ENCODE data around the gene MPRIP. TPM values are rescaled to one million over a fixed set of nuclear protein-coding genes. Genes with fewer than 3 reads are reported as not detected.
"Not testable (repeated sequence)": the region's sequence is repeated elsewhere in the genome, so short reads cannot be mapped to it uniquely, and the experiment has no call there.

Gene MPRIP
- total and polyA plus RNA-seq, 4 donors: 87.7 to 186 (median 162) TPM

DNA sequence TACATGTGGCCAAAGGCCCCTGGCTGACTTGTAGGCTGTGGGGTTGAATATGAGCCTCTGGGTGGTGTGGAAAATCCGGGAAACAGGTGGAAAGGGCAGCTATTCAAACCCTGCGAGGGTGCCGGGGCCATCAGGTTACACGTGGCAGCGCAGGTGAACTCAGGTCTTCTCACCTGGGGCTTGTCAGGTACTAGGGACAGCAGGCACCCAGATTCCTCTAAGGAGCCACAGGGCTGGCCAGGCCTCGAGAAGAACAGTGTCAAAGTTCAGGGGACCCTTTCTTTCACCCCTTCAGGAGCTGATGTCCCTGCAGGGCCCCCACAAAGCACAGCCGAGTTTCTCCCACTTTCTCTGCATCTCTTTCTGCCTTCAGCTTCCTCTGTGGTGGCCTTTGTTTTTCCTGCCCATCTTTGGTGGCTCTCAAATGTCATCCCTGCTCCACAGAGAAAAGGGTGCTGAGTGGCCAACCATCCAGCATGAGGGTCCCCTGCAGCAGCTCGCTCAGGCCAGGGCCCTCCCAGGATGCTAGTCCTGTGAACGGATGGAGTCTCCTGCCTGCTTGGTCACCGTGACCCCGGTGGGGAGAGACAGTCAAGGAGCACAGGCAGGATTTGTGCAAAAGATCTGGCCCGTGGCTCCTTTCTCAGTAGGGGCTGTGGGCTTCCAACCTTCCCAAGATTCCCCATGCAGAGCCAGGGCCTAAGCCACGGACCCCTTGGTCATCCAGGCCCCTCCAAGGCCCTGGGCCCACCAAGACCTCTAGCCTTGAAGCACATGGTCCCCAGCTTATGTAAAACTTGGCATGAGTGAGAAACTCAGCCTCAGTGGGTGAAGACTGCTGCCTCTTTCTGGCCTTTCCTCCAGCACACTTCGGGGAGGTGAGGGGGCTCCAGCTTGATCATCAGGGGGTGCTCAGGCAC lies 28.2 kb upstream of the MPRIP start:
- not testable (repeated sequence) for H3K36me3 ChIP-seq (ENCODE audit: control insufficient read depth, insufficient read depth, low read length); H3K4me3 ChIP-seq (ENCODE audit: low read depth, low read length); DNase-seq (ENCODE audit: low read depth in 4 of 6, low spot score in 6 of 6); H3K4me1 ChIP-seq (ENCODE audit: control insufficient read depth, insufficient read depth, low read length); H3K27ac ChIP-seq (ENCODE audit: low read depth, low read length); H3K9me3 ChIP-seq (ENCODE audit: control insufficient read depth, insufficient read depth, low read length); H3K27me3 ChIP-seq (ENCODE audit: control insufficient read depth, insufficient read depth, low read length)
- whole genome bisulfite sequencing (ENCODE audit: insufficient coverage): 82% methylated on average over 12 of the region's 14 CpGs

DNA sequence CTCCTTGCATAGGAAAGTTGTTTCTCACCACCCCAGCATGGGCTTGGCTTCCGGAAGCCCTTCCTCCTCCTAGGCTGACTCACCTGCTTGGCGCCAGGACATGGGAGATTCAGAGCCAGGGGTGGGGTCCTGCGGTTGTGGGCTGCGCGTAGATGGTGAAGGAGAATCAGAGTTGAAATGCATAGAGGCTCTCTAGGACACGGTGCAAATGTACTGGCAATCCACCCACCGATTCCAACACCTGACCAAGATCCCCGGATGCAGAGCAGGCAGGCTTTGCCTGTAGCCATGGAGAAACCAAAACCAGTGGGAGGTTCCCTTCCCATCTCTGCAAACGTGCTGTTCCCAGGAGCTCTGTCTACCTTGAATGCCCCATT lies 27.5 kb upstream of the MPRIP start:
- 92% methylated on average over 3 of the region's 9 CpGs for WGBS (ENCODE audit: insufficient coverage)
- H3K4me1 ChIP-seq (ENCODE audit: control insufficient read depth, insufficient read depth, low read length); H3K9me3 ChIP-seq (ENCODE audit: control insufficient read depth, insufficient read depth, low read length); H3K36me3 ChIP-seq (ENCODE audit: control insufficient read depth, insufficient read depth, low read length); DNase-seq (ENCODE audit: low read depth in 4 of 6, low spot score in 6 of 6); H3K27me3 ChIP-seq (ENCODE audit: control insufficient read depth, insufficient read depth, low read length); H3K27ac ChIP-seq (ENCODE audit: low read depth, low read length); H3K4me3 ChIP-seq (ENCODE audit: low read depth, low read length): not testable (repeated sequence)

DNA sequence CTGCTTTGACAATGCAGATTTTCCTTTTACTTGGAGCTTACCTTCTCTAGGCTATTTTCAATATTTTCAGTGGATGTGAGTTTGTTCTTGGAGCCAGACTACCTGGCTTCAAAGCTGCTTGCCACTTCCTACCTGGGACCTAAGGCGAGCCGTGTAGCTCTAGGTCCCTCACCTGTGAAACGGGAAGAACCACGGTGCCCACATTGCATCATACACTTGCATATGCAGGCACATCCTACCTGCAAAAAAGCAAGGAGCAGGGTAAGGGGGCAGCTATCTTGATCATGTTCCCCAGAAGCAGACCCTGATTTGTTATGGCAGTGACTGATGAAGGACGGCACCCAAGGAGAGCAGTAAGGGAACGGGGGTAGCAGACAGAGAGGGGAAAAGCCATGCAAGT lies 27.0 kb upstream of the MPRIP start:
- Histone ChIP-seq H3K9me3 (ENCODE audit: control insufficient read depth, insufficient read depth, low read length) (no peaks in the 10 kb centered on the region), H3K4me3 (ENCODE audit: low read depth, low read length) (no peak overlapping the region), H3K4me1 (ENCODE audit: control insufficient read depth, insufficient read depth, low read length) (no peaks in the 10 kb centered on the region), H3K27me3 (ENCODE audit: control insufficient read depth, insufficient read depth, low read length) (no peaks in the 10 kb centered on the region), H3K36me3 (ENCODE audit: control insufficient read depth, insufficient read depth, low read length) (no peaks in the 10 kb centered on the region), H3K27ac (ENCODE audit: low read depth, low read length) (no peak overlapping the region)
- 83% methylated on average over 6 of the region's 6 CpGs for WGBS (ENCODE audit: insufficient coverage)
- no peak for DNase-seq (ENCODE audit: low read depth in 4 of 6, low spot score in 6 of 6)

DNA sequence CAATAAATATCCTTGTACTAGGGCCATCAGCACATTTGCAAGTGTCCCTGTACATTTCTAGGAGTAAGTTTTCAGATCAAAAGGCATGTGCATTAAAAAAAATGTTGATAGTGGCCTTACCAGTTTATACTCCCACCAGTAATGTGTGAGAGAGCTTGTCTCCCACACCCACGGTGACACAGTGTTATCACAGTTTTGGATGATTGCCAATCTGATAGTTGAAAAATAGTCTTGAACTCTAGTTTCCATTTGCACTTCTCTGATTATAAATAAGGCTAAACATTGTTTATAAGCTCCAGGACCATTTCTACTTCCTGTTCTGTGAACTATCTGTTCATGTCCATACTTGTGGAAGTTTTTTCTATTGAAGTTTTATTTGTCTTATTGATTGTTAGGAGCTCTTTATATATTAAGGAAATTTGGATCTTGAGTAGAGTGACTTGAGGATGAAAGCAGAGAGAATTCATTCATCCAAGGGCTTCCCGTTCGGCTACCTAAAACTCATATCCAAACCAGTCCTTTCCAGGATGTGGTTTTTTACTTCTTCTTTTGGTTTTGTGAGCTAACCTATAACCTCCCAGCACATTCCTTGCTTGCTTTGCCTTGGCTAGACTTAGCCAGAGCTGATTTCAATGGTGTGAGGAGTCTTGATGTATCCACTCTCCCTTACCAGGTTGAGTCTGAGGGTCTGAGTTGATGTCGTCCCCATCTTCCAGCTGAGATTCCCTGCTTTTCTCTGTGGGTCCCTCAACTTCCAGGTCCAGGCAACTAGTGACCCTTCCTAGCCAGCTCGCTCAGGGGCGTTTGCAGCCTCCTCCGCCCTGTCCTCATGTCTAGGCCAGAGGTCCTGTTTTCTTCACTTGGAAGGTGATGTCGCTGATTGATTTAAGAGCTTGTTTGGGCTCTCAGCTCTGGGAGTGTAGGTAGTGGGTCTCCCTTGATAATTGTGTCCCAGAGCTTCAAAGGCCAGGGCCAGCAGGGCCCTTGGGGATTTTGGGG lies 25.8 kb upstream of the MPRIP start:
- WGBS (ENCODE audit: insufficient coverage): 100% methylated on average over 5 of the region's 8 CpGs
- not testable (repeated sequence) for H3K4me3 ChIP-seq (ENCODE audit: low read depth, low read length); DNase-seq (ENCODE audit: low read depth in 4 of 6, low spot score in 6 of 6); H3K27me3 ChIP-seq (ENCODE audit: control insufficient read depth, insufficient read depth, low read length); H3K36me3 ChIP-seq (ENCODE audit: control insufficient read depth, insufficient read depth, low read length); H3K4me1 ChIP-seq (ENCODE audit: control insufficient read depth, insufficient read depth, low read length); H3K27ac ChIP-seq (ENCODE audit: low read depth, low read length); H3K9me3 ChIP-seq (ENCODE audit: control insufficient read depth, insufficient read depth, low read length)

DNA sequence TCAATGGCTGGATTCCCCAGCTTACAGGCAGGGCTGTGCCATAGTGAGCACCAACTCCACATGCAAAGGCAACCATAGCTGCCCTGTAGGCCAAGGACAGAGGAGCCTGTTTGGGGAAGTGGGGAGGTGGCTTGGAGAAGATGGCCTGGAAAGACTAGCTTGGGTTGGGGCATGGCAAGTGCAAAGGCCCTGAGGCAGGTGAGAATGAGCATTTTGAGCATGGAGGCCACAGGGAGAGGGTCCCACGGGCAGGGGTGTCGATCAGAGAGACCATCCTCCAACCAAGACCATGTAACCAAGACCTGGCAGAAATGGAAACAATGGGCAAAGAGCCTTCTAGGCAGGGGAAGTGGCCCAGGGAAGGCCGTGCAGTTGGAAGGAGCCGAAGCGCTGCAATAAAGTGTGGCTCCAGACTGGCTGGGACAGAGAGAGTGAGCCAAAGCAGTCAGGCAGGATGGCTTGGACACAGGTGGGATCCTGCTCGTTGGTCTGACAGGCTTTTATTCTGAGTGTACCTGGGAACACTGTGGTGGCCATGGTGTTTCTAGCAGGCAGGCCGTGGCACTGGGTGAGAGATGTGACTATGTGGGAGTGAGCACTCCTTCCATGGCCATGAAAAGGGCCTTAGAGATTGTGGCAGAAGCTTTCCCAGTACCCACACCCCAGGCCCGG lies 24.8 kb upstream of the MPRIP start:
- WGBS (ENCODE audit: insufficient coverage): 88% methylated on average over 7 of the region's 8 CpGs
- H3K4me1 ChIP-seq (ENCODE audit: control insufficient read depth, insufficient read depth, low read length): peaks cover 18% of the 10 kb centered on the region

GRCh38 chr17:17018021-17018441 lies 24.2 kb upstream of the MPRIP start:
- Histone ChIP-seq H3K4me1 (ENCODE audit: control insufficient read depth, insufficient read depth, low read length) (peaks cover 20% of the 10 kb centered on the region), H3K27me3 (ENCODE audit: control insufficient read depth, insufficient read depth, low read length) (no peaks in the 10 kb centered on the region), H3K9me3 (ENCODE audit: control insufficient read depth, insufficient read depth, low read length) (no peaks in the 10 kb centered on the region), H3K4me3 (ENCODE audit: low read depth, low read length) (no peak overlapping the region), H3K36me3 (ENCODE audit: control insufficient read depth, insufficient read depth, low read length) (no peaks in the 10 kb centered on the region), H3K27ac (ENCODE audit: low read depth, low read length) (no peak overlapping the region)
- no peak for DNase-seq (ENCODE audit: low read depth in 4 of 6, low spot score in 6 of 6)
- WGBS (ENCODE audit: insufficient coverage): 84% methylated on average over 11 of the region's 11 CpGs

More for the DNA sequence above, 24.8 kb upstream of the MPRIP start:
- Histone ChIP-seq H3K27me3 (ENCODE audit: control insufficient read depth, insufficient read depth, low read length) (no peaks in the 10 kb centered on the region), H3K4me3 (ENCODE audit: low read depth, low read length) (no peak overlapping the region), H3K36me3 (ENCODE audit: control insufficient read depth, insufficient read depth, low read length) (no peaks in the 10 kb centered on the region), H3K9me3 (ENCODE audit: control insufficient read depth, insufficient read depth, low read length) (no peaks in the 10 kb centered on the region), H3K27ac (ENCODE audit: low read depth, low read length) (no peak overlapping the region)
- no peak for DNase-seq (ENCODE audit: low read depth in 4 of 6, low spot score in 6 of 6)

DNA sequence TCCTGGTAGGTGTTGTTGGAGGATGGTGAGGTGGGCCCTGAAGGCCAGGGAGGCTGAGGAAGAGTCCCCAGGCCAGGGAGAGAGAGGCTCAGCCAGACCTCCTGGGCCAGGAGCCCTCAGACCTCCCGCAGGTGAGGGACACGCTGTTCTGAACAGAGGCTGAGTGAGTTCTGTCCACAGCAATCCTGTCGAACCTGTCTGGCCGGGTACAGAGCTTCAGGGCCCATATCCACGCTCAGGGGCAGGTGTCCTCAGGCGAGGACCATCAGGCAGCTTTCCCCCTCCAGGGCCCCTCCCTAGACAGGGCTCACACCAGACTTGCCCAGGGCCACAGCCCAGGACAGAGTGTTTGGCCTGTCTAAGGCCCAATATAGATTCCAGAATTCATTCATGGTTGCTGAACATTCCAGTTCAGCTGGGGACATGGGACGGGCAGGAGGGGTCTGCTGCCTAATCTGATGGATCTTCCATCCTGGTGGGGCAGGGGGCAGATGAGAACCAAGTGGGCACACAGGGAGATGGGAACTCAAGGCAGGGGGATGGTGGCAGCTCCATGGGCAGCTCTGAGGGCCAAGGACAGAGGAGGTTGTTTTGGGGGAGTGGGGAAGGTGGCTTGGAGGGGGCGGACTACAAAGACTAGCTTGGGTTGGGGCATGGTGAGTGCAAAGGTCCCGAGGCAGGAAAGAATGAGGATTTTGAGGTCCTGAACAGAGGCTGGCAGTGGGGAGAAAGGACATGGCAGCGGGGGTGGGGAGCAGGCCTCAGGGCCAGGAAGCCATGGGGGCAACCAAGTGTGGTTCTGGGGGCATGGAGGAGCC lies 23.4 kb upstream of the MPRIP start:
- no peak overlapping the region for H3K4me3 ChIP-seq (ENCODE audit: low read depth, low read length)
- H3K27me3 ChIP-seq (ENCODE audit: control insufficient read depth, insufficient read depth, low read length): no peaks in the 10 kb centered on the region
- H3K9me3 ChIP-seq (ENCODE audit: control insufficient read depth, insufficient read depth, low read length): no peaks in the 10 kb centered on the region
- 86% methylated on average over 10 of the region's 10 CpGs for WGBS (ENCODE audit: insufficient coverage)
- H3K36me3 ChIP-seq (ENCODE audit: control insufficient read depth, insufficient read depth, low read length): no peaks in the 10 kb centered on the region
- no peak overlapping the region for H3K27ac ChIP-seq (ENCODE audit: low read depth, low read length)
- peaks cover 20% of the 10 kb centered on the region for H3K4me1 ChIP-seq (ENCODE audit: control insufficient read depth, insufficient read depth, low read length)
- DNase-seq (ENCODE audit: low read depth in 4 of 6, low spot score in 6 of 6): no peak

DNA sequence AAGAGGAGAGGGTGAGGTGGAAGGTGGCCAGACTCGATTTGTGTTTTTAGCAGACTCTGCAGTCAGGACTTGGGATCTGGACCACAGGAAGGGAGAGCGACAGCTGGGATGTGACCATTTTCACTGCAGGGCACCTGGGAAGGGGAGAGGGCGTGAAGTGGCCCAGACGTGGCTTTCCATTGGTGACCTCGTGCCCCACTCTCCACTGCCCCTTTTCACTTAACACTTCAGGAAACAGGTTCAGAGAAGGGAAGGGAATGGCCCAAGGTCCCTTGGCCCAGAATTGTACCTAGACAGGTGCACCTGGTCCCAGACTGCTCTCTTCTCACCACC lies 22.9 kb upstream of the MPRIP start:
- Histone ChIP-seq H3K27ac (ENCODE audit: low read depth, low read length) (no peak overlapping the region), H3K27me3 (ENCODE audit: control insufficient read depth, insufficient read depth, low read length) (no peaks in the 10 kb centered on the region), H3K9me3 (ENCODE audit: control insufficient read depth, insufficient read depth, low read length) (no peaks in the 10 kb centered on the region), H3K4me3 (ENCODE audit: low read depth, low read length) (no peak overlapping the region), H3K4me1 (ENCODE audit: control insufficient read depth, insufficient read depth, low read length) (peaks cover 20% of the 10 kb centered on the region), H3K36me3 (ENCODE audit: control insufficient read depth, insufficient read depth, low read length) (no peaks in the 10 kb centered on the region)
- DNase-seq (ENCODE audit: low read depth in 4 of 6, low spot score in 6 of 6): no peak
- 94% methylated on average over 2 of the region's 5 CpGs for WGBS (ENCODE audit: insufficient coverage)
